Glutamatergic neuron (in vitro differentiated cells): ENCODE results near the gene GSDME. TPM values are rescaled to one million over a fixed set of nuclear protein-coding genes. Genes with fewer than 3 reads are reported as not detected.

Source experiments
- DNase-seq: peaks from one replicate; pipeline ENCODE4 v3.0.0; 2022
- H3K27ac Mint-ChIP-seq: one replicate; pipeline ENCODE4 v1.8.0; 2020; ENCODE audit warnings: mild to moderate bottlenecking, mixed read lengths, inconsistent platforms; ENCODE audit not compliant: unreplicated experiment
- H3K27me3 Mint-ChIP-seq: one replicate; pipeline ENCODE4 v1.8.0; 2020; ENCODE audit warnings: mild to moderate bottlenecking, moderate library complexity, mixed read lengths, inconsistent platforms; ENCODE audit not compliant: unreplicated experiment
- H3K36me3 Mint-ChIP-seq: one replicate; pipeline ENCODE4 v1.8.0; 2020; ENCODE audit warnings: mild to moderate bottlenecking, mixed read lengths, inconsistent platforms; ENCODE audit not compliant: unreplicated experiment
- H3K4me1 Mint-ChIP-seq: one replicate; pipeline ENCODE4 v1.8.0; 2020; ENCODE audit warnings: mild to moderate bottlenecking, low read depth, mixed read lengths, inconsistent platforms; ENCODE audit not compliant: unreplicated experiment
- H3K4me3 Mint-ChIP-seq: one replicate; pipeline ENCODE4 v1.8.0; 2020; ENCODE audit warnings: mild to moderate bottlenecking, mixed read lengths, inconsistent platforms; ENCODE audit not compliant: unreplicated experiment
- H3K9me3 Mint-ChIP-seq: one replicate; pipeline ENCODE4 v1.8.0; 2020; ENCODE audit warnings: mild to moderate bottlenecking, moderate library complexity, mixed read lengths, inconsistent platforms; ENCODE audit not compliant: unreplicated experiment
- total RNA-seq: library from RNA; stranded (reverse); fragmentation: NEBNext Ultra II Directional; extraction: Animal tissue kit (Norgen Biotek cat#: 25700); gene quantifications from one replicate; pipeline ENCODE4 v1.2.1, GENCODE V29; 2021; ENCODE audit not compliant: unreplicated experiment
- TF ChIP-seq, protein P1 (sequence below): fragments of 200-600 bp; sonication (generic); IDR thresholded peaks from one replicate; pipeline ENCODE4 v1.5.0; 2021; ENCODE audit not compliant: partially characterized antibody, unreplicated experiment

Gene GSDME
- total RNA-seq, 1 donor from 2014 or later = 12.7 TPM

DNA sequence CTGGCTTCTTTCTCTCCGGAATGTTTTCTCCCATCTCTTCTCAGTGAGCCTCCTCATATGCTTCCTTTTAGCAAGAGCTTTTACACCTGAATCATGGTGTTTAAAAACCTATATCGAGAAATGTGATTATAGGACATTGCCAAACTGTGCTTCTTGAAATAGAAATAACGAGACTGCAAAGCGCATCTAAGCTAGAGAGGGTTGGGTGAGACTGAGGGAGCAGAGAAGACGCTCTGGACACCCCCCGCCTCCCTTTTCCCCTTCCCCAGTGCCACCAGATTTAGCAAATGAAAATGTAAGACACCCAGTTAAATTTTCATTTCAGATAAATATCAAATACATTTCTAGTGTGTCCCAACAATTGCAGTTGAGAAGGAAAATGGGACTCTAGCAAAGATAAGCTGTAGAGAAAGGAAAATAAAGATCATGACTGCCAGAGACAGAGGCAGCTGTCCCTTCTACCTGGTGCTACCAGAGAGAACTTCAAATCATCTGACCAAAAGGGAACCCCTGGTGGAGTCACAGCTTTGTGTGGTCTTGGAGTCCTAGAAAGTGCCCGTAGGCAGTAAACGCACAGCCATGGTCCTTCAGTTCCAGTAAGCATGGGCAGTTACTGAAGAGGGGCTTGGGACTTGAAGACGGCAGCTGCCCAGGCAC lies 14.6 kb downstream of the GSDME start:
- no peak for DNase-seq
- no peaks in the 10 kb centered on the region for H3K36me3 Mint-ChIP-seq
- no peaks in the 10 kb centered on the region for H3K27me3 Mint-ChIP-seq
- TF ChIP-seq, protein P1, sequence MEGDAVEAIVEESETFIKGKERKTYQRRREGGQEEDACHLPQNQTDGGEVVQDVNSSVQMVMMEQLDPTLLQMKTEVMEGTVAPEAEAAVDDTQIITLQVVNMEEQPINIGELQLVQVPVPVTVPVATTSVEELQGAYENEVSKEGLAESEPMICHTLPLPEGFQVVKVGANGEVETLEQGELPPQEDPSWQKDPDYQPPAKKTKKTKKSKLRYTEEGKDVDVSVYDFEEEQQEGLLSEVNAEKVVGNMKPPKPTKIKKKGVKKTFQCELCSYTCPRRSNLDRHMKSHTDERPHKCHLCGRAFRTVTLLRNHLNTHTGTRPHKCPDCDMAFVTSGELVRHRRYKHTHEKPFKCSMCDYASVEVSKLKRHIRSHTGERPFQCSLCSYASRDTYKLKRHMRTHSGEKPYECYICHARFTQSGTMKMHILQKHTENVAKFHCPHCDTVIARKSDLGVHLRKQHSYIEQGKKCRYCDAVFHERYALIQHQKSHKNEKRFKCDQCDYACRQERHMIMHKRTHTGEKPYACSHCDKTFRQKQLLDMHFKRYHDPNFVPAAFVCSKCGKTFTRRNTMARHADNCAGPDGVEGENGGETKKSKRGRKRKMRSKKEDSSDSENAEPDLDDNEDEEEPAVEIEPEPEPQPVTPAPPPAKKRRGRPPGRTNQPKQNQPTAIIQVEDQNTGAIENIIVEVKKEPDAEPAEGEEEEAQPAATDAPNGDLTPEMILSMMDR = no peak
- no peak overlapping the region for H3K4me3 Mint-ChIP-seq
- no peaks in the 10 kb centered on the region for H3K4me1 Mint-ChIP-seq
- H3K9me3 Mint-ChIP-seq = no peaks in the 10 kb centered on the region
- no peak overlapping the region for H3K27ac Mint-ChIP-seq

DNA sequence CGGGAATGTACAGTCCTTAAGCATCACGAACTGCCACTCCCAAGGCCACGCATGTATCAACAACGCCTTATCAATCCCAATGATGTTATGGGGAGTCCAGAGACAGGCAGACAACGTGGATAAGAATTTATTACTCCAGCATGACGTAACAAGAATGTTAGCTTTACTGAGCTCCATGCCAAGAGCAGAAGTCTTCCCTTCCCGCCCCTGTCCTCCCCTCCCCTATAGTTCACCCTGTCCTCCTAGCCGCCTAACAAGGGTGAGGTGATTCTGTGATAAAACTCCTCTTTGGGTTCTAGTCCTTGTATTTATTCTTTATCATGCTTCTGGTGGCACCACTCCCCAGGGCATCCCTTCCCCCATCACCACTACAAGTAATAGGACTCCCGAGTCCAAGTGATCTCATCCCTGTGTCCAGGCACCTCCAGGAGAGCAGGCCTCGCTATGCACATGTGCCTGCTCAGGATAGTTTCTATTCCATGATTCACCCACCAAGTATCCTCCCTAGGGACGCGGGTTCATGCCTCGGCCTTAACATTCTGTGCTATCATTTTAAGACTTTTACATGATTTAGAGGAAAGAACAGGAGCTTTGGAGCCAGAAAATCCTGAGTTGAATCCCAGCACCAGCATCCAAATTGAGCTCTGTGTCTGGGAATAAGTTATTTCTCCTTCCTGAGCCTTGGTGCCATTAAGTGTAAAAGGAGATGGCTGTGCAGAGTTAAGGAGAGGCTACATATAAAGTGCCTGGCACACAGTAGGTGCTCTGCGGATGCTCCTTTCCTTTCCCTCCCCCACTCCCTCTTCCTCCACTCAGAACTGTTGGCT lies 15.4 kb downstream of the GSDME start:
- Mint-ChIP-seq H3K9me3 (no peaks in the 10 kb centered on the region), H3K4me1 (no peaks in the 10 kb centered on the region), H3K27ac (no peak overlapping the region), H3K36me3 (no peaks in the 10 kb centered on the region), H3K27me3 (no peaks in the 10 kb centered on the region), H3K4me3 (no peak overlapping the region)
- DNase-seq = no peak
- TF ChIP-seq, protein P1 = no peak

DNA sequence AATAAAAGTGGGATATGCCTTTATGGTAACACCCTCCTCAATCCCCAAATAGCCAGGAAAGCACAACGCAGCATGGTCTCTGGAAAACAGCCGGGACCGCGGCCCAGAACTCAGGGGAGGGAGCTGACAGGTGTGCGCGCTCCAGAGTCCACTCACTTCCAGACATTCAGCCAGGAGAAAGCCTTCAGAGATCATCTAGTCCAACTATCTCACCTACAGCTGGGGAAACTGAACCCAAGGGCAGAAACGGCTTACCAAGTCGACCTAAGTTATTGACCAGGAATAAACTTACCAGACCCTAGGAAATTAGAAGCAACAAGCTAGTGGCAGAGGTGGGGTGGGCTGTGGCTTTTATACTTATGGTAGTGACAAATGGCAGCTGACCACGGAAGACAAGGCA lies 16.4 kb downstream of the GSDME start:
- no peaks in the 10 kb centered on the region for H3K36me3 Mint-ChIP-seq
- H3K4me1 Mint-ChIP-seq = no peaks in the 10 kb centered on the region
- no peak for DNase-seq
- H3K27me3 Mint-ChIP-seq = no peaks in the 10 kb centered on the region
- H3K4me3 Mint-ChIP-seq = no peak overlapping the region
- TF ChIP-seq, protein P1 = no peak
- no peak overlapping the region for H3K27ac Mint-ChIP-seq
- no peaks in the 10 kb centered on the region for H3K9me3 Mint-ChIP-seq

DNA sequence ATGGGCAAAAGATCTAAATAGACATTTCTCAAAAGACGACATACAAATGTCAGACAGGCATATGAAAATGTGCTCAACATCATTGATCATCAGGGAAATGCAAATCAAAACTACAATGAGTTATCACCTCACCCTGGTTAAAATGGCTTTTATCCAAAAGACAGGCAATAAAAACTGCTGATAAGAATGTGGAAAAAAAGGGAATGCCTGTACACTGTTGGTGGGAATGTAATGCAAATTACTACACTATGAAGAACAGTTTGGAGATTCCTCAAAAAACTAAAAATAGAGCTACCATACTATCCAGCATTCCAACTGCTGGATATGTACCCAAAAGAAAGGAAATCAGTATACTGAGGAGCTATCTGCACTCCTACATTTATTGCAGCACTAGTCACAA lies 18.0 kb downstream of the GSDME start:
- TF ChIP-seq, protein P1 = no peak
- H3K27ac Mint-ChIP-seq = no peak overlapping the region
- H3K4me3 Mint-ChIP-seq = no peak overlapping the region
- DNase-seq = no peak
- no peaks in the 10 kb centered on the region for H3K4me1 Mint-ChIP-seq
- H3K36me3 Mint-ChIP-seq = peaks cover 5% of the 10 kb centered on the region
- H3K27me3 Mint-ChIP-seq = no peaks in the 10 kb centered on the region
- H3K9me3 Mint-ChIP-seq = no peaks in the 10 kb centered on the region

DNA sequence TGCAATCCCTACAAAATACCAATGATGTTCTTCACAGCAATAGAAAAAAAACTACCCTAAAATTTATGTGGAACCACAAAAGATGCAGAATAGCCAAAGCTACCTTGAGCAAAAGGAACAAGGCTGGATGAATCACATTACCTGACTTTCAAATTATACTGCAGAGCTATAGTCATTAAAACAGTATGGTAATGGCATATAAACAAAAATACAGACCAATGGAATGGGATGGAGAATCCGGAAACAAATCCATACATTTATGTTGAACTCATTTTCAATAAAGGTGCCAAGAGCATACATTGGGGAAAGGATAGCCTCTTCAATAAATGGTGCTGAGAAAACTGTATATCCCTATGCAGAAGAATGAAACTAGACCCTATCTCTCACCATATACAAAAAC lies 18.7 kb downstream of the GSDME start:
- no peak for DNase-seq
- TF ChIP-seq, protein P1 = no peak
- no peak overlapping the region for H3K4me3 Mint-ChIP-seq
- no peaks in the 10 kb centered on the region for H3K4me1 Mint-ChIP-seq
- no peaks in the 10 kb centered on the region for H3K27me3 Mint-ChIP-seq
- no peak overlapping the region for H3K27ac Mint-ChIP-seq
- H3K36me3 Mint-ChIP-seq = peaks cover 5% of the 10 kb centered on the region
- H3K9me3 Mint-ChIP-seq = no peaks in the 10 kb centered on the region
